HG03066 (cell line): Measurements from ENCODE around the gene MYH9.

ENCODE experiments used
- ATAC-seq: cut with Tn5 transposase; IDR thresholded peaks from one replicate; pipeline ENCODE4 v1.9.1; 2021; ENCODE audit warnings: low read depth; ENCODE audit not compliant: unreplicated experiment

MYH9 gene

GRCh38 chr22:36351921-36352802, 35.6 kb downstream of the MYH9 start:
- no peak for ATAC-seq

- no peak for ATAC-seq
These were observed 36.8 kb downstream of the MYH9 start for GRCh38 chr22:36350751-36351594.

- no peak for ATAC-seq
These were observed 38.0 kb downstream of the MYH9 start for GRCh38 chr22:36349726-36350125.

- ATAC-seq: no peak
These were observed 39.0 kb downstream of the MYH9 start for GRCh38 chr22:36348760-36349159.

GRCh38 chr22:36347094-36347493, 40.7 kb downstream of the MYH9 start:
- no peak for ATAC-seq

GRCh38 chr22:36344106-36344827, 43.5 kb downstream of the MYH9 start:
- ATAC-seq: no peak

- no peak for ATAC-seq
These were observed 44.1 kb downstream of the MYH9 start for GRCh38 chr22:36343720-36344105.

GRCh38 chr22:36343070-36343719, 44.6 kb downstream of the MYH9 start:
- ATAC-seq: no peak

GRCh38 chr22:36341640-36342041, 46.1 kb downstream of the MYH9 start:
- ATAC-seq: no peak

GRCh38 chr22:36340621-36341020, 47.1 kb downstream of the MYH9 start:
- no peak for ATAC-seq

- no peak for ATAC-seq
These were observed 48.3 kb downstream of the MYH9 start for GRCh38 chr22:36339171-36340065.

- no peak for ATAC-seq
These were observed 50.2 kb downstream of the MYH9 start for GRCh38 chr22:36337365-36338130.

GRCh38 chr22:36336246-36337182, 51.3 kb downstream of the MYH9 start:
- ATAC-seq: no peak

- ATAC-seq: no peak
These were observed 52.1 kb downstream of the MYH9 start for GRCh38 chr22:36335621-36336020.

- ATAC-seq: no peak
These were observed 52.8 kb downstream of the MYH9 start for GRCh38 chr22:36334821-36335603.

GRCh38 chr22:36334081-36334820, 53.5 kb downstream of the MYH9 start:
- no peak for ATAC-seq
